Activated B cell treated with CpG ODN at 0.5 μM for 24 hours (primary cell): ENCODE data around the gene C5orf46. TPM values are rescaled to one million over a fixed set of nuclear protein-coding genes. Genes with fewer than 3 reads are reported as not detected.
"Not testable (repeated sequence)": the region's sequence is repeated elsewhere in the genome, so short reads cannot be mapped to it uniquely, and the experiment has no call there.

Source experiments
- ATAC-seq: fragments of 200-7000 bp; cut with Tn5 transposase; one replicate; pipeline ENCODE4 v1.10.0; 2021; ENCODE audit warnings: low read depth, mild to moderate bottlenecking, moderate library complexity
- CTCF ChIA-PET: fragments of 350-600 bp; sonication (Branson Sonifier 250); formaldehyde crosslinking; loops from one replicate; lab custom pipeline; 2021; ENCODE audit warnings: antibody characterized with exemption; lab: Charles Lee
- POLR2A ChIA-PET: fragments of 350-600 bp; sonication (Branson Sonifier 250); formaldehyde crosslinking; loops from one replicate; lab custom pipeline; 2021; ENCODE audit warnings: antibody characterized with exemption; lab: Charles Lee
- DNase-seq: peaks from one replicate; pipeline ENCODE4 v3.0.0; 2022
- H3K27ac Mint-ChIP-seq: one replicate; pipeline ENCODE4 v1.8.0; 2020; ENCODE audit warnings: mixed read lengths
- H3K27me3 Mint-ChIP-seq: one replicate; pipeline ENCODE4 v1.8.0; 2021; ENCODE audit warnings: mixed read lengths
- H3K36me3 Mint-ChIP-seq: one replicate; pipeline ENCODE4 v1.8.0; 2021; ENCODE audit warnings: low read depth, mixed read lengths
- H3K4me1 Mint-ChIP-seq: one replicate; pipeline ENCODE4 v1.8.0; 2021; ENCODE audit warnings: mixed read lengths
- H3K4me3 Mint-ChIP-seq: one replicate; pipeline ENCODE4 v1.8.0; 2020; ENCODE audit warnings: mild to moderate bottlenecking, mixed read lengths
- H3K9me3 Mint-ChIP-seq: one replicate; pipeline ENCODE4 v1.8.0; 2020; ENCODE audit warnings: mixed read lengths
- CTCF ChIP-seq: fragments of 200-600 bp; IDR thresholded peaks from one replicate; pipeline ENCODE4 v1.8.0; 2022; ENCODE audit warnings: antibody characterized with exemption, mild to moderate bottlenecking
- intact Hi-C: fragments of 100-400 bp; cut with micrococcal nuclease; formaldehyde crosslinking; loops from one replicate; pipeline ENCODE4 v1.15.1; 2024
- total RNA-seq: library from RNA; stranded (reverse); gene quantifications from 2 replicates; pipeline ENCODE4 v1.2.3, GENCODE V29; 2022

Gene C5orf46
- not detected in 2 replicates for total RNA-seq

- DNase-seq = no peak
- Mint-ChIP-seq H3K36me3 (no peaks in the 10 kb centered on the region), H3K27ac (no peak within 1 kb of the TSS), H3K4me3 (no peak within 1 kb of the TSS), H3K9me3 (no peaks in the 10 kb centered on the region), H3K4me1 (no peaks in the 10 kb centered on the region), H3K27me3 (no peaks in the 10 kb centered on the region)
- ChIA-PET POLR2A (no interaction called here), CTCF (no interaction called here)
- intact Hi-C loops = no loop called here
- no peak for ATAC-seq
- TF ChIP-seq CTCF = no peak
Observed at GRCh38 chr5:147906326-147907095, at the start of gene C5orf46. Gene C5orf46 (minus strand): TSS chr5:147906538. CDS start chr5:147906501, 37 bp downstream.

GRCh38 chr5:147954971-147955370, 48.6 kb upstream of the C5orf46 start:
- Mint-ChIP-seq H3K4me3 (no peak overlapping the region), H3K9me3 (no peaks in the 10 kb centered on the region), H3K27me3 (no peaks in the 10 kb centered on the region), H3K4me1 (no peaks in the 10 kb centered on the region), H3K27ac (no peak overlapping the region), H3K36me3 (no peaks in the 10 kb centered on the region)
- ATAC-seq (no peak), DNase-seq (no peak)
- ChIA-PET CTCF (no interaction called here), POLR2A (no interaction called here)
- no peak for TF ChIP-seq CTCF
- intact Hi-C loops = no loop called here

GRCh38 chr5:147949711-147950573, 43.6 kb upstream of the C5orf46 start:
- H3K4me3 Mint-ChIP-seq = no peak overlapping the region
- no peak overlapping the region for H3K27ac Mint-ChIP-seq
- no peaks in the 10 kb centered on the region for H3K9me3 Mint-ChIP-seq
- no peak for ATAC-seq
- no peaks in the 10 kb centered on the region for H3K36me3 Mint-ChIP-seq
- intact Hi-C loops = loop anchor here (1.0 to 5.0 kb wide), 3 partner anchors 432 to 1164 kb away; partner anchors contain the start of gene FBXO38
- DNase-seq = no peak
- ChIA-PET POLR2A (no interaction called here), CTCF (interaction anchor here (1.0 kb wide), 1 partner anchor 781 kb away, joined by 3 read pairs; no protein-coding TSS in a partner anchor)
- H3K27me3 Mint-ChIP-seq = peaks cover 2% of the 10 kb centered on the region
- no peaks in the 10 kb centered on the region for H3K4me1 Mint-ChIP-seq
- no peak for TF ChIP-seq CTCF

GRCh38 chr5:147946658-147947274, 40.4 kb upstream of the C5orf46 start:
- ATAC-seq, H3K27ac Mint-ChIP-seq, H3K9me3 Mint-ChIP-seq, DNase-seq, H3K4me3 Mint-ChIP-seq, POLR2A ChIA-PET, H3K36me3 Mint-ChIP-seq, H3K4me1 Mint-ChIP-seq, H3K27me3 Mint-ChIP-seq: not testable (repeated sequence)
- CTCF ChIA-PET = interaction anchor here (0.6 kb wide), 1 partner anchor 1400 kb away, joined by 4 read pairs; no protein-coding TSS in a partner anchor
- intact Hi-C loops = loop anchor here (5.0 kb wide), 1 partner anchor 436 kb away; the partner anchor contains the start of gene FBXO38

DNA sequence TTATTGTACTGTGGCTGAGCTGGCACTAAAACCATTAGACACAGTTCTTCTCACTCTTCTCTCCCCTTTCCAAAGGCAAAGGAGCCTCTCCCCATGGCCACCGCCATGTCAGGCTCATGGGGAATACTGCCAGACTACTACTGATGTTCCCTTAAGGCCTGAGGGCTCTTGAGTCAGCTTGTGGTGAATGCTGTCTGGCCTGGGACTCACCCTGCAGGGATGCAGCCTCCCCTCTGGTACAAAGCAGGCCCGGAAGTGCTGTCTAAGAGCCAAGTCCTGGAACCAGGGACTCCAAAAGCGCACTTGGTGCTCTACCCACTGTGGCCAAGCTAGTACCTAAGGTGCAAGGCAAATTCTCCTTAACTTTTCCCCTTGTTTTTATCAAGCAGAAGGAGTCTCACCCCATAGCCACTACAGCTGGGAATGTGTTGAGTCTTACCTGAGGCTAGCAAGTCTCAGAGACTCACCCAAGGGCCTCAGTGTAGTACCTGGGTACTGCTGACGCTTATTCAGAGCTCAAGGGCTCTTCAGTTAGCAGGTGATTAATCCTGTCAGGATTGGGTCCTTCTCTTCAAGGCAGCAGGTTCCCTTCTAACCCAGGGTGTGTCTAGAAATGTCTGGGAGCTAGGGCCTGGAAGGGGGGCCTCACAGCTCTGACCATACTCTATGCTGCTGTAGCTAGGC, 33.2 kb upstream of the C5orf46 start:
- no peak for TF ChIP-seq CTCF
- no peak for DNase-seq
- Mint-ChIP-seq H3K4me3 (no peak overlapping the region), H3K27me3 (no peaks in the 10 kb centered on the region), H3K4me1 (no peaks in the 10 kb centered on the region), H3K27ac (no peak overlapping the region), H3K36me3 (no peaks in the 10 kb centered on the region), H3K9me3 (no peaks in the 10 kb centered on the region)
- POLR2A ChIA-PET = no interaction called here
- no peak for ATAC-seq
- intact Hi-C loops = no loop called here
- CTCF ChIA-PET = no interaction called here
